ENCODE data around the gene NDUFS6.

GRCh38 chr5:1772634-1773033 is 28.6 kb upstream of the NDUFS6 start:
- no peak for TF ChIP-seq POLR2A (IDR thresholded peaks at IDR 0.05)
- TF ChIP-seq, protein P1, sequence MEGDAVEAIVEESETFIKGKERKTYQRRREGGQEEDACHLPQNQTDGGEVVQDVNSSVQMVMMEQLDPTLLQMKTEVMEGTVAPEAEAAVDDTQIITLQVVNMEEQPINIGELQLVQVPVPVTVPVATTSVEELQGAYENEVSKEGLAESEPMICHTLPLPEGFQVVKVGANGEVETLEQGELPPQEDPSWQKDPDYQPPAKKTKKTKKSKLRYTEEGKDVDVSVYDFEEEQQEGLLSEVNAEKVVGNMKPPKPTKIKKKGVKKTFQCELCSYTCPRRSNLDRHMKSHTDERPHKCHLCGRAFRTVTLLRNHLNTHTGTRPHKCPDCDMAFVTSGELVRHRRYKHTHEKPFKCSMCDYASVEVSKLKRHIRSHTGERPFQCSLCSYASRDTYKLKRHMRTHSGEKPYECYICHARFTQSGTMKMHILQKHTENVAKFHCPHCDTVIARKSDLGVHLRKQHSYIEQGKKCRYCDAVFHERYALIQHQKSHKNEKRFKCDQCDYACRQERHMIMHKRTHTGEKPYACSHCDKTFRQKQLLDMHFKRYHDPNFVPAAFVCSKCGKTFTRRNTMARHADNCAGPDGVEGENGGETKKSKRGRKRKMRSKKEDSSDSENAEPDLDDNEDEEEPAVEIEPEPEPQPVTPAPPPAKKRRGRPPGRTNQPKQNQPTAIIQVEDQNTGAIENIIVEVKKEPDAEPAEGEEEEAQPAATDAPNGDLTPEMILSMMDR (IDR thresholded peaks at IDR 0.05): no peak
- no peak for TF ChIP-seq POLR2AphosphoS5 (IDR thresholded peaks at IDR 0.05)
- no peak for TF ChIP-seq EP300 (IDR thresholded peaks at IDR 0.05)
